Activated CD4-positive, alpha-beta T cell treated with anti-CD3 and anti-CD28 coated beads, Interleukin-2, Interleukin-4, amounts not matched to agents 100 ng/mL and 50 ng/mL, durations not matched to agents 16 hours and 8 hours (primary cell): Measurements from ENCODE around the gene PYCR2.

Experiments
- DNase-seq: peaks from one replicate; pipeline ENCODE4 v3.0.0-alpha.2; 2020; ENCODE audit warnings: low spot score

The PYCR2 gene

DNA sequence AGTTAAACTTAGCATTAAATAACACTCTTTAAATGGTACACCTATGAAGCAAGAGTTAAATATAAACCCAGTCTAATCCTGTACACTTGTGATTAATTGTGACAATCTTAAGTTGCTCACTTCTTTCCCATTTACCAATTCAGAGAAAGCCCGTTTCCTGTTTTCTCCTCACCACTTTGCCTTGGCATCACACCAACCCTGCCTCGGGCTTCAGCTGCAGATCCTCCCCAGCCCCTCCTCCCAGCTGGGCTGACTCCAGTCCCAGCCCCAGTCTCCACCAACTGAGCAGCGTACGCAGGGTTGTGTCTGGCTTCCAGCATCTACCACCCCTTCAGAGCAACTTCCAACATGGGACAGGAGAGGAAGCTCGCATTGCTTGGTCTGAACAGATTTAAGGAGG lies 4.1 kb downstream of the PYCR2 start:
- DNase-seq: peak; percentile 46

DNA sequence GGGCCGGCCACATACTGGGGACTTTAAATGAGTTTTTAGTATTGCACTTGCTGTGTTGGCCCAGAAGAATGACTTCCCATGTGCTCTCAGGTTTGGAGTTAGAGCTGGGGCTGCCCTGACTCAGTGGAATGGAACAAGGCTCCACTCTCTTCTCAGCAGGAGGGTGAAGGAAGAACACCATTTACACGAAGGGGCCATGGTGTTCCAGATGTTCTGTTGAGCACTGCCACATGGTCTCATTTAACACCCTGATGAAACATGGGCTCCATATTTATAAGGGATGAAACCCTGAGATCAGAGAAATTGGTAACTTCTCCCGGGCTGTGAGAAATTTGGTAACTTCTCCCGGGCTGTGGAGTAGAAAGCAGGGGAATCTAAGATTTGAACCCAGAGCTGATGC lies 5.8 kb downstream of the PYCR2 start:
- DNase-seq: no peak

DNA sequence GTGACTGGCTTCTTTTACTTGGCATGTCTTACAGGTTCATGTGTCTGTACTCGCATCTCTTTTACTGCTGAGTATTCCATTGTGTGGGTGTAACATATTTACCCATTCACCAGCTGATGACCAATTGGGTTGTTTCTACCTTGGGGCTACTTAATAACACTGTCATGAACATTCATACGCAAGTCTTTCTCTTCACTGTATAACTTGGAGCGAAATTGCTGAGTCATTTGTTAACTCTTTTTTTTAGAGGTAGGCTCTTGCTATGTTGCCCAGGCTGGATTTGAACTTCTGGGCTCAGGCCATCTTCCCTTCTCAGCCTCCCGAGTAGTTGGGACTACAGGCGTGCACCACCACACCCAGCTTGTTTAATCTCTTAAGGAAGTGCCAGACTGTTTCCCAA lies 6.5 kb downstream of the PYCR2 start:
- DNase-seq: peak; percentile 15

DNA sequence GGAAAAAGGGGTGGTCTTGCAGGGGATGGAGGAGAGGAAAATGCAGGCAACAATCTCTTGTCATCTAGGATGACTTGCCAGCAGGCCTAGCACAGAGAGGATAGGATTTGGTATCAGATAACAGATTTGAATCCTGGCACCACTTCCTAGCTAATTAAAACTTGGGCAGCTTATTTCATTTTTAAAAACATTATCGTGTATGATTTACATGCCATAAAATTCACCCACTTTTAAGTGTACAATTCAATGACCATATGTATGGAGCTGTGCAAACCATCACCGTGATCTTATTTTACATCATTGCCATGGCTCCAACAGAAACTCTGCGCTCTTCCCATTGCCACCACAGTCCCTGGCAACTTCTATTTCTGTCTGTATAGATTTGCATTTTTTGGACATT lies 6.9 kb downstream of the PYCR2 start:
- DNase-seq: no peak

DNA sequence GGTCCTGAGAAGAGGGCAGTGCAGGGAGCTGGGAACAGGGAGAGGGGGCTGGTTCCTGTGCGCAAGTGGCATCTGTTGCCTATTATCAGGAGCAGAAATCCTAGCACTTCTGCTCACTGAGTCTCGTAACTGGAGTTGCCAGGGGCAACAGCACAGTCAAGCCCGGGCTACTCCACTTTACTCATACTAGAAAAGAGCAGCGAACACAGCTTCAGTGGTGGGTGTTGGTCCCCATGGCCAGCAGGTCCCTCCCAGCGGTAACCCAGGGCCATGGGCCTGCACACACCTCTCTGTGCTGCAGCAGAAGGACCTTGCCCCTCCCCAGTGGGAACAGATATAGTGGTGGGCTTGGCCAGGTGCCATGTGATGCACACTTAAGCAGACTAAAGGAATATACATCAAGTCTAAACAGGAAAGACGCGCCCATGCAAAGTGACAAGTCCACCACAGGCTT lies 8.5 kb downstream of the PYCR2 start:
- no peak for DNase-seq

DNA sequence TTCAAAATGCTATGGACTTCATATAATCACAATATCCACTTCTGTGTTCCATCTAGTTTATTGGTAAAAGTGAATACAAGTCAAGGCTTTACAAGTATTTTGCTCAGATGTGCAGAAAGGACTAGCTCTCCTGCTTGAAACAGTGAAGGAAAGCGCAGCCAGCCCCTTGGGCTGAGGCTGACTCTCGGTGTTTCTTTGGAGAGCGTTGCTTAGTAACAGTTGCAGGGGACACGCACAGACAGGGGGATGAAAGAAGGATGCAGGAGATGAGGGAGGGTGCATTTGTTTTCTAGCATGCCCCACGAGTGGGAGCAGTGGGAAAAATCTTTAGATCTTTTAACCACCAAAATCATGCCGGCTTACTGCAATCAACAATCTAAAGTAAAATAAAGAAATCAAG lies 9.1 kb downstream of the PYCR2 start:
- DNase-seq: no peak

DNA sequence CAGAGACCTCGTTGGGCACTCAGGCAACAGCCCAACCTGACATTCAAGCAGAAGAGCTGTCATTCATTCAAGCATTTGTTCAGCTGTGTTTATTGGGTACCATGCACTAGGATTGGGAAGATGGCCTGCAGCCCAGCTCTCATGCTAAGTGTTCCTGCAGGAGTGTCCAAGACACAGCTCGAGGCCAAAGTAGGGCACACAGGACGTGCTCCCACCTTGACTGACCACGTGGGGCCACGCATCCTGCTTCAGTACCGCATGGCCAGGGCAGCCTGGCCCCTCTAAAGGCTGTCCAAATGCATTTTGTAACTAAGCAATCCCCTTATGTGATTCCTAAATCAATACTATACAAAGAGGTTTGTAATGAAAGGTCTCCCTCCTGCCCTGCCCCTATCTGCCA lies 9.7 kb downstream of the PYCR2 start:
- no peak for DNase-seq

DNA sequence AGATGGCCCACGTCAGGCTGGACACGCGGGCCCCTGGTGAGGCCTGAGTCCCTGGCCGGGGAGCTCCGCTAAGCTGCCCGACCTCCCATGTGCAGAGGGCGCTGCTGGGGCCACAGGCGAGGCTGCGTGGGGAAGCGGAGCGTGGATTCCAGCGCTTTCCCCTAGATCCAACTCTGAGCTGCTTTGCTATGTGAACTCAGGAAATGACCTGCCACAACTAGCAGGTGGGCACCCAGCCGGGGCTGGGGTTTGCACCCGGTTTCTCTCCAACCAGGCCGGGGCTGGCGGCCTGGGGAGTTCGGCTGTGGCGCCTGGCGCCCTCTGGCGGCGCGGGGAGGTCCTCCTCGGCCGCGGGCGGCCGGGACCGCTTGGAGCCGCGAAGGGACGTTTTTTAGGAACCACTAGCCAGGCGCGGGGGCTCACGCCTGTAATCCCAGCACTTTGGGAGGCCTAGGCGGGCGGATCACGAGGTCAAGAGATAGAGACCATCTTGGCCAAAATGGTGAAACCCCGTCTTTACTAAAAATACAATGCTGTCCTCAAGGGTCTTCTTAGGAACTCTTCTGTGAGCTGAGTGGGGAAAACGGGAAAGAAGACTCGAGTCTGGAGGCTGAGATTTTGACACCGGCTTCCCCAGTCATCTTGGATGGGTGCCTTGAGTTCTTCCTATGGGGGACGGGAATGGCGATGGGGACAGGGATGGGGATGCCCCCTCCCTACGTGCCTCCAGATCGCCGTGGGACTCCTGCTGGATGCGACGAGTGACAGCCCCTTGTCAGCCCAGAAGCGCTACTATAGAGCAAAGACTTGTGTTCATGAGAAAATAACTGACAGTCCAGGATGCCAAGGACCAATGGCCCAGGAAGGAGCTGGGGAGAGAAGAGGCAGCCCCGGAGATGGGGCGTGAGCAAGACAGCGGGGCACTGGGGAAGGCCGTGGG lies 12.6 kb downstream of the PYCR2 start:
- peak; percentile 65 for DNase-seq

DNA sequence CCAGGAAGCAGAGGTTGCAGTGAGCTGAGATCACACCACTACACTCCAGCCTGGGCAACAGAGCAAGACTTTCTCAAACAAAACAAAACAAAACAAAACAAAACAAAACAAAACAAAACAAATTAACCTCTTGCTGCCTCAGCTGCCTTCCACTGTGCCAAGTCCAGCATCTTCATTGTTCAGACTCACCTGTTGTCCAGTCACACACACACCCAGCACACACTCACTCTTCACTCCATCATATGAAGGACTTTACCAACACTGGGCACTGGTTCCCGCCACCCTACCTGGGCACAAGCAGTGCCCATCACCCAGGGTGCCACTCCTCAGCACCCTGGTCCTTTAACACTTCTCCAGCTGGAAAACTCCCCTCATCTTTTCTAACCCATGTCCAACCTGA lies 14.6 kb downstream of the PYCR2 start:
- no peak for DNase-seq

DNA sequence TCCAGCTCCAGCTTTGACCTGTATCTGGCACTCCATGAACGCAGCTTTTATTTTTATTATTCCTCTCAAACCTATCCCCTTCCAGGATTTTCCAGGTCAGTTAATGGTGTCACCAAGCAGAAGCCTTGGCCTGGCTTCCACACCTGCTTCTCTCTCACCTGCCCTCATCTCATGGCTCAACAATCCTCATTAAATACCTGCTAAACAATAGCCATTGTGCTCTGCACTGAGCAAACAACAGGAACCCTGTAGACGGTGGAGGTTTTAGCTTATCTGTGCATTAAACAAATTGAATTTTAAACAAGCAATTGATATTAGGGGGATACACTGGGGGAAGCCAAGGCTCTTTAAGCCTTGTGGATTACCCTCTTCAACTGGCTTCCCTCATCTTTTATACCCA lies 15.3 kb downstream of the PYCR2 start:
- no peak for DNase-seq

DNA sequence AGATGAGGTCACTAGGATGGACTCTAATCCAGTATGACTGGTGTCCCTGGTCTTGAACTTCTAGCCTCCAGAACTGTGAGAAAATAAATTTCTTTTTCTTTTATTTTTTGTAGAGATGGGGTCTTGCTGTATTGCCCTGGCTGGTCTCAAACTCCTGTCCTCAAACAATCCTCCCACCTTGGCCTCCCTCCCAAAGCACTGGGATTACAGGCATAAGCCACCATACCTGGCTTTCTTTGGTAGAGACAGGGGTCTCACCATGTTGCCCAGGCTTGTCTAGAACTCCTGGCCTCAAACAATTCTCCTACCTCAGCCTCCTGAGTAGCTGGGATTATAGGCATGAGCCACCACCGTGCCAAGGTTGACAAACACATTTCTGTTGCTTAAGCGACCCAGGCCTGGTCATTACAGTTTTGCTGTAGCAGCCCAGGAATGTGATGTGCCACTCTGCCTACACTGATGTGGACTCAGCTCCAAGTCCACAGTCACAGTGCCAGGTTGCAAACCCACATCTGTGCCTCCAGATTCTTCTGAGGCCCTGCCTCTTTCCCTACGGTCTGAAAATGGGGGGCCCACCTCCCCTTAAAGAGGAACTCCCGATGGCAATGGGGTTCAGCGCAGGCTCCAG lies 15.9 kb downstream of the PYCR2 start:
- no peak for DNase-seq

DNA sequence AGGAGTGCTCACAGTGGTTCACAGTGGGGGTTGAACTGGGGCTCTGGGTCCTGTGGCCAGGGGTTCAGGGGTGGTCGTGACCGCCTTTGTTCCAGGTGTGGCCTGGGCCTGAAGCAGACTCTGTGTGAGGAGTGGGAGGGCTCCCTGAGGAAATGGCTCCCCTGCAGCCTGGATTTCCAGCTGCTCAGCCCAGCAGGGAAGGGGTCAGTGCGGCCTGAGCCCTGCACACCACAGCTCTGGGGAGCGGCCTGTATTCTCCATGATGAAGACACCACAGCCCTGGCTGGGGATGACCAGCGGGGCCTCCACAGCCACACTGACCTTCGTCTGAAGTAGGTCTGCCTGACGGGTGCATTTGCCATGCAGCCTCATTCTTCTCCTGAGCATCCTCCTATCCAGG lies 16.7 kb downstream of the PYCR2 start:
- no peak for DNase-seq

DNA sequence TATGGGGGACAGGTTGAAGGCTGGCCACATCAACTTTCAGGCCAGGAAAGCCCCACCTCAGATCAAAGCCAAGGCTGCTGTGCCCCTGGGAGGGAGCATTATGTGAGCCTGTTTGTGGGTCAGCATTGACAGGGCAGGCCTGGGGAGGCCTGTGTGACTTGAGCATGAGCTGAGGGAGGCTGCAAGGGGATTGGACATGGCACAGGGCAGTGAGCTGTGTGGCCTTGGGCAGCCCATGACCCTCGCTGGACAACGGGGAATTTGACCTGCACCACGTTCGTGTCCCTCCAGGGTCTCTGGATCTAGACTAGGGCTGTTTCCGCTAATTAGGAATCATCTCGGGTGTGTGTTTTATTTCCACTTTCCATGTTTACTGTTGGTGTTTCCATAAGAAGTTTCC lies 17.6 kb downstream of the PYCR2 start:
- no peak for DNase-seq

DNA sequence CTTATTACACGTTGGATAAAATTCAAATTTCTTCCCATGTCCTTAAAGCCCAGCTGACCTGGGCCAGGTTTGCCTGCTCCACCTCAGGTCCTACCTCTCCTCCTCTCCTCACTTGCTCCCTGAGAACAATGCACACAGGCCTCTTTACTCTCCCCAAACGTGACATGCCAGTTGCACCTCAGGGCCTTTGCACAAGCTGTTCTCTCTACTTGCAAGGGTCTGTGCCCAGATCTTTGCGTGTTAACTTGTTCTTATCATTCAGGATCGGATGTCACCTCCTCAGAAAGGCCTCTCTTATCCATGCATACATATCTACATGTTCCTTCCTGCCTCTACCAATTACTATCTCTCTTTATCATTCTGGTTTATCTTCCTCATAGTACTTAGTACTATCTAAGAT lies 20.4 kb downstream of the PYCR2 start:
- DNase-seq: no peak

DNA sequence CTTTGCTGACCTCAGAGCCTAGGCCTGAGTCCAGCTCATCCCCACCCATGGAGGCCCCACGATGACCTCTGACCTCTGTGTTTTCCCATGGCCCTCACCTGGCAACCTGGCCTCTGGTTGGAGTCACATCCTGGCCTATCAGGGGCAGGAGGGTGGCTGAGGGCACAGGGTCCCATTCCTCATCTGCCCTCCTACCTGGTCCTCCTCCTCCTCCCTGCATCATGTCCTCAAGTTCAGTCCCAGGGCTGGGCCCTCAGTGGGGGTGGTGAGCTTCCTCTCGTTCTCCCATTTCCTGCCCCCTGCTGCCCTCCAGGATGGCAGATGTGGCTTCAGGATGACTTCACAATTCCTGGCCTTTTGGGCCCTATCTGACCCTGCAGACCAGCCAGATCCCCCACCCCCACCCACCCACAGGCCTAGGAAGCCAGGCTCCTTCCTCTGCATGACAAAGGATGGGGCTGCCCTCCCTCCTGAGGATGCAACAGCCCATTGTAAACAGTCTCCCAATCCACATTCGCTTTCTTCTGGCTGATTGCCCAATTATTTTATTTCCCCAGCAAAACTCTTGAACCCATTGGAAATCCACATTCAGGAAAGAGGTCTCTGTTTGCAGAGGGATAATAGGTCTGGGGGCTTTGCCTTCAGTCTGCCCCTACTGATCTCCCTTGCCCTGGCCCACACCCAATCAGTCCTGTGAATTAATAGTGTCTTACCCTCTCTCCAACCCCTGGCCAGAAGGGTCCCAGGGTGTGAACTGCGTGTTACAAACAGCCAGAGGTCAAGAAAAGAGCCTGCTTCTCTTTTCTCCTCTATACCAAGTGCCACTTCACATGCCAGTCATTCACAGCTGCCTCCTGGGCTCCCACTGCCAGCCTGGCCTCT lies 24.8 kb downstream of the PYCR2 start:
- DNase-seq: no peak

DNA sequence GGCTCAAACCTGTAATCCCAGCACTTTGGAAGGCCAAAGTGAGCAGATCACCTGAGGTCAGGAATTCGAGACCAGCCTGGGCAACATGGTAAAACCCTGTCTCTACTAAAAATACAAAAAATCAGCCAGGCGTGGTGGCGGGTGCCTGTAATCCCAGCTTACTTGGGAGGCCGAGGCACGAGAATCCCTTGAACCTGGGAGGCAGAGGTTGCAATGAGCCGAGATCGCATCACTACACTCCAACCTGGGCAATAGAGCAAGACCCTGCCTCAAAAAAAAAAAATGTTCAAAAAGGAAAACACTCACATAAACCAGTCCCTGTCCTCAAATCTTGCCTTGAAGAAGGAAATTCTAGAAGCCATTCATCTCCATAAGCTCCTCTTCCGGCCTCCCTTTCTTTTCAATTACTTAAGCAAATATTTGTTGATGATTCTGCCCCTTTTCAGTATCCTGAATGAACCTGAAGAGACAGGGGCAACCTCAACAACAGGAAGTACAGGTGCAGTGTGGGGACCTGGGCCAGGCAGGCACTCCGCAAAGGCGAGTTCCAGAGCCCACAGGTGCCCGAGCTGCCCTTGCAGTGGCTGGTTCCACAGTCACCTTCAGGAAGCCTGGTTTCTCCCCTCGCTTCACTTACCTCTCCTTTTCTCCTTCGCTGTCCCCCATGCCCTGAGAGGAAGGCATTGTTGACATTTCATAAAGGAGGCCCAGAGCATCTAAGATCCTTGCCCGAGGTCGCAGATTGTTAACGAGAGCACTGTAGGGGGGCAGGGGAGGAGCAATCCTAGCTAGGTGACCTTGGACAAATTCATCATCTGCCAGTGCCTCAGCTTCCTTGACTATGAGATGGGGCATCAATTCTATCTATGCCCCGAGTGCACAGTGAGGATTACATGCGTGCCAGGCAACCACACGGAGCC lies 26.2 kb downstream of the PYCR2 start:
- DNase-seq: no peak

DNA sequence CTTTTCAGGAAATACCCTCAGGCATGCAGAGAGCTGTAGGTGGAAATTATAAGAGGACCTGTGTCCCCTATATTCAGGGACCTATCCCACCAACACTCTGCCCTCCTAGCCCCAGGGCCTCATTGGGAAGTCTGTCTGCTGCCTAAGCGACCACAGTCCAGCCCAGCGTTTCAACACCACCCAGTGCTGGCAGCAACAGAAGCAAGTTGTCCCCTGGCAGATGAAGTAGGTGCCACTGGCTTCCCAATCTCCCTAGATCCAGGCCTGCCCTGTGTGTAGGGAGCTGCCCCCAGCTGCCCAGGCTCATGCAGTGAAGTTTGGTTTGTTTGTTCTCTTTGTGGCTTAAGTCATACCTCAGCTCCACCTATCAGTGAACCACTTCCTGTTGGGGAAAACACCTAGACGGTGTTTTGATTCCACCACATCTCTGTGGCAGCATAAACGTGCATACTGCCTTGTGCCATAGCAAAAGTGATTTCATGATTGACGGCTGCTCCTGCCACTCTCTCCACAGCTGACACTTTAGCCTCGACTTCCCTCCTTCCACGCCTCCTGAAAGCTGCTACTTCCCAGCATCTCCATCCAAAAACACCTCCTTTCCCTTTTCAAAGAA lies 27.0 kb downstream of the PYCR2 start:
- DNase-seq: peak; percentile 92

DNA sequence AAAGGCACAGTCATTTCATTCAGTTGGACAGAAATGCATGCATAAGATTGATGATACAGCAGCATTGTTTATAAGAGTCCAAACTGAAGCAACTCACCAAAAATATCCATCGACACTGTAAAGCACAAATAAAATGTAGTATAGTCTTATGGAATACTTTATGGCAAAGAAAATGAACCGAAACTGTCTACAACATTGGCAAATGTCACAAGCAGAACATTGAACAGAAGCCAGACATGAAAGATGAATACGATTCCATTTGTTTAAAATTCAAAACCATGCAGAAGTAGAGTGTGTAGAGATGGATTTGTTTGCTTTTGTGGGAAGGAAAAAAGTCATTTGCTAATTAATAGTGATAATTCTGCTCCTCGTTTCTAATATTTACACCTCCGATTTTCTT lies 27.6 kb downstream of the PYCR2 start:
- DNase-seq: no peak

DNA sequence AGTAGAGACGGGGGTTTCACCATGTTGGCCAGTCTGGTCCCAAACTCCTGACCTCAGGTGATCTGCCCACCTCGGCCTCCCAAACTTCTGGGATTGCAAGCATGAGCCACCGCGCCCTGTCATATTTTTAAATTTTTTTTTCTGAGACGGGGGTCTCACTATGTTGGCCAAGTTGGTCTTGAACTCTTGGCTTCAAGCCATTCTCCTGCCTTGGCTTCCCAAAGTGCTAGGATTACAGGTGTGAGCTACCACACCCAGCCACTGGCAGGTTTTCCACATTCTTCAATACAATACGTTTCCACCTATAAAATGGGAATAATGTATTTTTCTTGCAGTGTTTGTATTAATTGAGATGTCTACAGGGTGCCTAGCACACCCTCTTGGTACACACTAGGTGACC lies 31.7 kb downstream of the PYCR2 start:
- no peak for DNase-seq

DNA sequence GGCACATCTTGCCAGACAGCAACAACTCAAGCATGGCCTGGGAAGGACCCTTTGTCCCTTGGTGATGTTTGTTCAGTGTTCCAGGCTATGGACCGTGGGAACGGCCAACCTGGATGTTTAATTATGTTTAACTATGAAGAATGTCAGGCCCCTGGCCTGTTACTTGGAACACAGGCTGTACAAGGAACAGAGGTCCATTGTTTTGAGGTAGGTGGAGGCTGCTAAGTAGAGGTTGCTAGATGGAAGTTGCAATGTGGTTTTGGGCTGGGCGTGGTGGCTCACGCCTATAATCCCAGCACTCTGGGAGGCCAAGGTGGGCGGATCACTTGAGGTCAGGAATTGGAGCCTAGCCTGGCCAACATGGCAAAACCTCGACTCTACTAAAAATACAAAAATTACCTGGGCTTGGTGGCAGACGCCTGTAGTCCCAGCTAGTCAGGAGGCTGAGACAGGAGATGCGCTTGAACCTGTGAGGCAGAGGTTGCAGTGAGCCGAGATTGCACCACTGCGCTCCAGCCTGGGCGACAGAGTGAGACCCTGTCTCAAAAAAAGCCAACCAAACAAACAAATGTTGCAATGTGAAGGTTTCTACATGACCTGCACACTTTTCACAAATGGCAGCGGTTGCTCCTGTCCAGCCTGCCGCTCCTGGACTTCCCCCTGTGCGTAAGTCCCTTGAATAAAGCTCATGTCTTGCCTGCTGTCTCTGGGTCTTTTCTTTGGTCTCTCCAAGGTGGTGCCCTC lies 32.6 kb downstream of the PYCR2 start:
- no peak for DNase-seq
